ENCODE measurements around the gene TMEM30A.

GRCh38 chr6:75224303-75224926, 60.2 kb downstream of the TMEM30A start:
- TF ChIP-seq CTCF (conservative IDR thresholded peaks at IDR 0.05 in 1 of 2, IDR thresholded peaks at IDR 0.05 in 1 of 2; ENCODE audit: extremely low read depth in 1 of 2, insufficient read depth in 1 of 2, low read depth in 1 of 2, low read length in 2 of 2) (no peak), EZH2 (IDR thresholded peaks at IDR 0.05; ENCODE audit: borderline replicate concordance, low read length) (no peak)

All from mammary epithelial cell (primary cell).